NCI-H2227 treated with DMSO at 0.1 percent for 48 hours (cell line): Measurements from ENCODE around the gene SLU7.

Source experiments
- DNase-seq: peaks from one replicate; lab custom pipeline; 2025; lab: John Stamatoyannopoulos, UW

The SLU7 gene

GRCh38 chr5:160418561-160419457, at the start of gene SLU7:
SLU7 (minus strand) TSS chr5:160419081; CDS start chr5:160415294, 3,787 bp downstream.
- peak; percentile 81 for DNase-seq

- DNase-seq: no peak
These were observed 49.6 kb upstream of the SLU7 start for GRCh38 chr5:160468363-160468975.

- DNase-seq: no peak
These were observed 48.9 kb upstream of the SLU7 start for GRCh38 chr5:160467555-160468362.

GRCh38 chr5:160466889-160467554, 48.1 kb upstream of the SLU7 start:
- no peak for DNase-seq

DNA sequence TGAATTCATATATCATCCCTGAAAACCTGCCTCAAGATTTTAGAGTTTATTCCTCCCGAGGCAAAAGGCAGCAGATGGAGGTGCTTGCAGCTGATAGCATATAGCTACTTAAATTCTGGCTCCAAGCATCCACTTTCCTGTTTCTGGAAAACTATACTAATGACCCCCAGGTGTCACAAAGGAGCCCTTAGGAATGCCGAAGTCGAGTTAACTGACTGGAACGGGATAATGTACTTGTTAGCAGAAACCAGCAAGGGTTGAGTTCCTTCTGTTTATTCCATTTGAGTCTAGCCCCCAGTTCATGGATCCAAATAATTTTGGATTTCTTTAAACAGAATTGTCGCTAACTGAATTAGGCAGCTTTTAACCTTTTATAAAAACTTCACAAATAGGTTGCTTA, 47.2 kb upstream of the SLU7 start:
- no peak for DNase-seq

- no peak for DNase-seq
These were observed 45.6 kb upstream of the SLU7 start for GRCh38 chr5:160464466-160464797.

DNA sequence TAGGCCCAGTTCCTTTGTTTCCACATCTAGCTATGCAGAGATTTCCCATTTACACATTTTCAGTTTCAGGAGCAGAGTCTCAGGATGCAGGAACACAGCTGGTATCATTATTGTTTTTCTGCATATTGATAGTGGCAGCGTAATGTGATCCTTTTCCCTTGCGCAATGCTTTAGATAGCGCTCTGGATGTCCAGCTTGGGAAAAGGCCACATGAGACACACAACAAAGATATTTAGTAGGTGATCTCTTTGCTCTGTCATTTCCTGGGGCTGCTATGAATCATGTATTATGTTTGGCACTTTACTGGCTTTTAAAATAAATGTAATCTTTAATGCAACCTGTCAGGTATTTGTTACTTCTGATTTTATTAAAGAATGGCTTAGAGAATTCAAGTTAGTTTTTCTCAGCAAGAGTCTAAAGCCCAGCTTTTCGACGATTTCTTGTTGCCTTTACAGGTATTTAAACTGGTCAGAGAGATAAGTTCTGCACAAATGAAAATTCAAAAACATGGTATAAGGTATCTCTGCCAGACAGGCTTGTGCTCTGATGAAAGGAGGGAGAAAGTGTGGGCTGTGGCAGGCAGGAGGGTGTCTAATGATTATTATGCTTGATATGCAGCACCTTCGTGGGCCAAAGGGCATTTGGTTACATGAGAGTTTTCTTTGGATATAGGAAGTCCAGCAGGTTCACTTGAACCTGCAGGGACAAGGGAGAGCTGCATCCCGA, 45.0 kb upstream of the SLU7 start:
- no peak for DNase-seq

DNA sequence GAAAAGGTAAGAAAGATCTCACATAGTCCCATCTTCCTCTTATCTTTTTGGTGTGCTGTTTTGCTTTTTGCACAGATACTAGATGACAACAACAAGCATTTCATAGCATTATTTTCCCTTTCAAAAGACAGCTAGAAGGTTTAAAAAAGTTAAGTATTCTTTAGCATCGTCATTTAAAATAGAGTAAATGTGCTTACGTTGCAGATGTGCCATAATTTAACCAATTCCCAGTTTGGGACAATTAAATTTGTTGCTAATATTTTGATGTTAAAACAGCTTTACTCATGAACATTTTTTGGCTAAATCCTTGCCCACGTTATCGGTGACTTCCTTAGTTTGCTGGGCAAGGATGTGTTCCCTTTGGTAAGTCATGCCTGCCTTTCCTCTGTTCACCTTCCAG, 44.3 kb upstream of the SLU7 start:
- no peak for DNase-seq

DNA sequence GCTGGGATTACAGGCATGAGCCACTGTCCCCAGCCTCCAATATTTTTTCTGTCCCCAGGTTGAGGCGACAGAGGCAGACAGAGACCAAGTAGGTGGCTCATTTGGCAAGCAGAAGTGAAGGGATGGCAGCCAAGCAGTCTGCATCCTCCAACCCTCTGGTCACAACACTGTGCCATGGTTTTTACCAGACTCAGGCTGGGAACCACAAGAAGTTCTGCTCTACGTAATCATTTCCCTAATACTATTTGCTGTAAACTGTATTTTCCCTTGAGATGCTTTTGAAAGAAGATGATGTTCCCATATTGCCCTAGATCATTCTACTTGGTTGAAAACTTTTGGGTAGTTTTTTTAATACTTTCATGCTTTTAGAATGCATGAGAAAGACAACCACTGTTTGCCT, 43.3 kb upstream of the SLU7 start:
- no peak for DNase-seq

GRCh38 chr5:160461378-160461777, 42.5 kb upstream of the SLU7 start:
- no peak for DNase-seq

GRCh38 chr5:160460377-160461049, 41.6 kb upstream of the SLU7 start:
- no peak for DNase-seq

- no peak for DNase-seq
These were observed 40.2 kb upstream of the SLU7 start for GRCh38 chr5:160458806-160459800.

DNA sequence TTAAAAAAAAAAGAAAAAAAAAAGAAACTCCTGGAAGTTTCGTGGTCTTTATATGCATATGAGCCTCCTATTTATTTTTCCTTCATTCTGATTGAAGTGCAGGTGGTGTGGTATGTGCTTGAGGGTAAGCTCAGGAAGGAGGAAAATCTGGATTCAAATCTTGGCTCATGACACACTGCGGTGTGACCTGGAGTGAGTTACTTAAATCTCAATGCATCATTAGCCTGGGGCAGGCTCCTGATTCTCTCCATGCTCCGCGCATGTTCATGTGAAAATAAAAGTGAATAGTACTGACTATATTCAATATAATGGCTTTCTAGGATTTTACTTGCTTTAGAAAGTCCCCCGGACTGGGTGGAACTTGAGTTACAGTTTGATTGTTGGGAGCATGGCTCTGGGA, 38.4 kb upstream of the SLU7 start:
- DNase-seq: no peak

GRCh38 chr5:160456480-160457177, 37.7 kb upstream of the SLU7 start:
- no peak for DNase-seq

DNA sequence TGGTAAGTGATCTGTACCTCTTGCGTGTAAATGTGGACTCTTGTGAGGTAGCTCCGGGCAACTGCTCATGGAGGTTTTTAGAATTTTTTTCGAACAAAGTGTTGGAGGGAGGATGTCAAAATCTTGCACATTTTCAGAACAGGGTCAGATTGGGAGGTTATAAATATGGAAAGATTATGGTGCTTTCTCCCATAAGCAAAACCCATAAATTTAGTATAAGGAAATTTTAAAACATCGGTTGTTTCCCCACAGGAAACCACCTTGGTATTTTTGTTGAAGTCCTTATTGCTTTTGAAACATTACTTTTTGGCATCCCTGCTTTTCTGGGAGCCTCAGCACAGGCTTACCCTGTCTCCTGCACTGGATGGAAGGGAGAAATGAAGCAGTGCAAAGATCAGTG, 36.7 kb upstream of the SLU7 start:
- DNase-seq: no peak

DNA sequence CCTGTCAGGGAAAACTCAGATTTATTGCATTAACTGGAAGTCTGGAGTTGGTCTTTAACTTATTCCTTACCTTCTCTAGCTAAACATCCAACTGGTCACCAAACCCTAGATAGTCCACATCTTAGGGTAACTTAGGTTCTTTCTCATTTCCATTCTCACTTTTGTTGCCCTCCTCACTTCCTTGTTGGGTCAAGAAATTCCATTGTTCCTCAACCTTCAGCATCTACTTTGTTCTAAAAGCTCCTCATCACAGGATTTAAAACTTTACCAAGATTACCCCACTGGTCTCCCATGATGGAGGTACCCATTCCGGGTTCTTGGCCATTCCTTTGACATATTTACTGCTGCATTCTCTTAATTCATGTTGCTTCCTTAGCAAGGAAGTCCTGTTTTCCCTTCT, 34.9 kb upstream of the SLU7 start:
- no peak for DNase-seq

- no peak for DNase-seq
These were observed 33.9 kb upstream of the SLU7 start for GRCh38 chr5:160452795-160453194.

- DNase-seq: no peak
These were observed 33.2 kb upstream of the SLU7 start for GRCh38 chr5:160452036-160452435.

- DNase-seq: no peak
These were observed 32.4 kb upstream of the SLU7 start for GRCh38 chr5:160451281-160451680.
